Transverse colon (tissue), 4 donors: ENCODE measurements around the gene HSFX3.
"Not testable (repeated sequence)": the region's sequence is repeated elsewhere in the genome, so short reads cannot be mapped to it uniquely, and the experiment has no call there.

Experiments
- CTCF ChIP-seq, 5 experiments: fragments of 200-600 bp in 3 of 5; fragments of 450-650 bp in 2 of 5; sonication (generic) in 3 of 5; IDR thresholded peaks; 1 replicate in 2 of 5; 2 replicates in 3 of 5; pipeline ENCODE4 v1.5.1; 2016 to 2017; ENCODE audit warnings: antibody characterized with exemption in 5 of 5, inconsistent platforms in 3 of 5, mild to moderate bottlenecking in 2 of 5, moderate library complexity in 1 of 5
- POLR2A ChIP-seq: fragments of 450-650 bp; IDR thresholded peaks from one replicate; pipeline ENCODE4 v1.6.1; 2016; ENCODE audit warnings: antibody characterized with exemption, mild to moderate bottlenecking, moderate library complexity
- POLR2AphosphoS5 ChIP-seq, 3 donors: sonication (generic); formaldehyde crosslinking; IDR thresholded peaks; one replicate each; pipeline ENCODE4 v1.6.1; 2016; ENCODE audit warnings: antibody characterized with exemption in 3 of 3

- not testable (repeated sequence) for TF ChIP-seq POLR2AphosphoS5 (IDR thresholded peaks at IDR 0.05); CTCF (IDR thresholded peaks at IDR 0.05); POLR2A
These were observed 29.0 kb downstream of the HSFX3 start for GRCh38 chrX:149520636-149521277.
